ENCODE data around the gene PTCRA.

The PTCRA gene

GRCh38 chr6:42963179-42963854 lies 47.5 kb downstream of the PTCRA start:
- Histone ChIP-seq H3K9me2 (ENCODE audit: low read depth, low read length) (no peaks in the 10 kb centered on the region), H2AFZ (ENCODE audit: low read length) (no peak overlapping the region)

GRCh38 chr6:42963855-42964605 lies 48.2 kb downstream of the PTCRA start:
- TF ChIP-seq EZH2 (IDR thresholded peaks at IDR 0.05; ENCODE audit: borderline replicate concordance, low read length) (no peak), CTCF (IDR thresholded peaks at IDR 0.05; ENCODE audit: low read length) (peak; percentile 32; the same call in 1 of the 2 replicates)
- H3K36me3 ChIP-seq (ENCODE audit: insufficient read depth, low read length) = peaks cover 25% of the 10 kb centered on the region; the same call in 1 of the 2 replicates
- H3K27me3 ChIP-seq (ENCODE audit: insufficient read depth, low read length) = no peaks in the 10 kb centered on the region
- H3K79me2 ChIP-seq (ENCODE audit: insufficient read depth, low read length) = no peaks in the 10 kb centered on the region
- no peak overlapping the region for H3K4me3 ChIP-seq (ENCODE audit: low read depth, low read length, poor library complexity, severe bottlenecking)
- H3F3A ChIP-seq (ENCODE audit: insufficient read depth, low read length) = no peaks in the 10 kb centered on the region
- no peak overlapping the region for H3K4me2 ChIP-seq (ENCODE audit: low read length)
- peaks cover 9% of the 10 kb centered on the region for H3K4me1 ChIP-seq (ENCODE audit: insufficient read depth, low read length, severe bottlenecking)
- no peaks in the 10 kb centered on the region for H4K20me1 ChIP-seq (ENCODE audit: insufficient read depth, low read length)
- no peak overlapping the region for H3K27ac ChIP-seq (ENCODE audit: low read depth, low read length, poor library complexity, severe bottlenecking)
- H3K9ac ChIP-seq (ENCODE audit: low read length) = no peak overlapping the region
- no peaks in the 10 kb centered on the region for H3K9me2 ChIP-seq (ENCODE audit: low read depth, low read length)
- no peak overlapping the region for H2AFZ ChIP-seq (ENCODE audit: low read length)
- H3K9me3 ChIP-seq (ENCODE audit: low read length) = no peaks in the 10 kb centered on the region

More at GRCh38 chr6:42963179-42963854, 47.5 kb downstream of the PTCRA start:
- H3F3A ChIP-seq (ENCODE audit: insufficient read depth, low read length) = no peaks in the 10 kb centered on the region
- no peaks in the 10 kb centered on the region for H3K9me3 ChIP-seq (ENCODE audit: low read length)
- H3K36me3 ChIP-seq (ENCODE audit: insufficient read depth, low read length) = peaks cover 23% of the 10 kb centered on the region; the same call in 1 of the 2 replicates
- H3K4me2 ChIP-seq (ENCODE audit: low read length) = no peak overlapping the region
- no peak overlapping the region for H3K9ac ChIP-seq (ENCODE audit: low read length)
- H3K27ac ChIP-seq (ENCODE audit: low read depth, low read length, poor library complexity, severe bottlenecking) = no peak overlapping the region
- no peaks in the 10 kb centered on the region for H4K20me1 ChIP-seq (ENCODE audit: insufficient read depth, low read length)
- peaks cover 9% of the 10 kb centered on the region for H3K4me1 ChIP-seq (ENCODE audit: insufficient read depth, low read length, severe bottlenecking)
- no peaks in the 10 kb centered on the region for H3K79me2 ChIP-seq (ENCODE audit: insufficient read depth, low read length)
- TF ChIP-seq CTCF (IDR thresholded peaks at IDR 0.05; ENCODE audit: low read length) (no peak), EZH2 (IDR thresholded peaks at IDR 0.05; ENCODE audit: borderline replicate concordance, low read length) (no peak)
- no peaks in the 10 kb centered on the region for H3K27me3 ChIP-seq (ENCODE audit: insufficient read depth, low read length)
- no peak overlapping the region for H3K4me3 ChIP-seq (ENCODE audit: low read depth, low read length, poor library complexity, severe bottlenecking)

DNA sequence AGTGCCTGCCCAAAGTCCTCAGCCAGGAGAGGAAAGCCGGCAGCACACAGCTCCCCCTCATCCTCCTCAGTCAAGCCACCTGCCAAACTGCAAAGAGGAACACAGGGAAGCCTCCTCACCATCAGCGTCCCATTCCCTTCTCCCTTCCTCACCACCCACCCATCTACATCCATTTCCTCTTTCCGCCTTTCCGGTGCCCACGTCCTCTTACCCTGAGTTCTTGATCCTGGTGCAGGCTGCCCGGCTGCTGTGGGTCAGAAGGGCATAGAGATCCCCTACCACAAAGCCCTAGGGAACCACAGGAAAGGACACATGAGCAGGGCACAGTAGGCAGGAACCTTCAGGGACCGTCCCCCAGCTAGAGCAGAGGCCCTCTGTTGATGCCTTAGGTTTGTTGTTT lies 50.7 kb downstream of the PTCRA start:
- H3K4me2 ChIP-seq (ENCODE audit: low read length) = no peak overlapping the region
- TF ChIP-seq EZH2 (IDR thresholded peaks at IDR 0.05; ENCODE audit: borderline replicate concordance, low read length) = no peak
- no peak for TF ChIP-seq CTCF (IDR thresholded peaks at IDR 0.05; ENCODE audit: low read length)
- H2AFZ ChIP-seq (ENCODE audit: low read length) = no peak overlapping the region
- peaks cover 25% of the 10 kb centered on the region; the same call in 1 of the 2 replicates for H3K36me3 ChIP-seq (ENCODE audit: insufficient read depth, low read length)
- no peaks in the 10 kb centered on the region for H3K4me1 ChIP-seq (ENCODE audit: insufficient read depth, low read length, severe bottlenecking)
- H3K27me3 ChIP-seq (ENCODE audit: insufficient read depth, low read length) = no peaks in the 10 kb centered on the region
- H3K9me2 ChIP-seq (ENCODE audit: low read depth, low read length) = no peaks in the 10 kb centered on the region
- H3K79me2 ChIP-seq (ENCODE audit: insufficient read depth, low read length) = no peaks in the 10 kb centered on the region
- no peak overlapping the region for H3K9ac ChIP-seq (ENCODE audit: low read length)
- no peaks in the 10 kb centered on the region for H4K20me1 ChIP-seq (ENCODE audit: insufficient read depth, low read length)
- no peaks in the 10 kb centered on the region for H3K9me3 ChIP-seq (ENCODE audit: low read length)
- H3K27ac ChIP-seq (ENCODE audit: low read depth, low read length, poor library complexity, severe bottlenecking) = no peak overlapping the region
- H3K4me3 ChIP-seq (ENCODE audit: low read depth, low read length, poor library complexity, severe bottlenecking) = no peak overlapping the region
- no peaks in the 10 kb centered on the region for H3F3A ChIP-seq (ENCODE audit: insufficient read depth, low read length)

Measured in OCI-LY1 (cell line).